ENCODE data around the gene KBTBD2.
"Not testable (repeated sequence)": the region's sequence is repeated elsewhere in the genome, so short reads cannot be mapped to it uniquely, and the experiment has no call there.

The KBTBD2 gene

GRCh38 chr7:32892521-32893206 is 1.1 kb upstream of the KBTBD2 start:
- peak; percentile 35 for DNase-seq

DNA sequence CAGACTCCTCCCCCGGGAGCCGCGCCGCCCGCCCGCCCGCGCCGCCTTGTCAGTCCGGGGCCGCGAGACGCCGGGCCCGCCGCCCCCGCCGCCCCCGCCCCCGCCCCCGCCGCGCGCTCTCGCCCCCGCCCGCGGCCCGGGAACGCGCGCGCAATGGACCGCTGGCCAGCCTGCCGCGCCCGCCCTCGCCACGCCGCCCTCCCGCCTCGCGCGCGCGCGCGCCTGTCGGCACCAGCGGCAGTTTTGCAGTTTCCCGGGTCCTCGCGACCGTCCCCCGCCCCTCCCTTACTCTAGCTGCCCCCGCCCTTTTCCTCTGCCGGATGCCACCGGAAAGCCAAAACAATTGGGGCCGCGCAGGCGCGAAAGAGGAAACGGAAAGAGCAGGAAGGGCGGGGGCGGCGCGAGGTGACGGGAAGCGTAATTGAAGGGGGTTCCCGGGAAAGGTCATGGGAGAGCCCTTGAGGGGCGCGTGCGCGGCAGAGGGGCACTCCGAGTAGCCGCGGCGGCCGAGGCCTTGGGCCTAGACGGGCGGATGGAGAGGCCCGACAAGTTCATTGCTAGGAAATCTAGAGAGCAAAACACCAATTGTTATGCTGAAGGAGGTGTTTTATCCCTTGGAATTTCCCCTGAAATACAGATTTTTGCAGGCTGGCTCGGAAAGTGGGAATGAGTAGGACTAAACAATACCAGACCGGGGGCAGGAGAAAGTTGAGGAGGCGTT is 400 bp upstream of the KBTBD2 start:
- peak; percentile 91 for DNase-seq

DNA sequence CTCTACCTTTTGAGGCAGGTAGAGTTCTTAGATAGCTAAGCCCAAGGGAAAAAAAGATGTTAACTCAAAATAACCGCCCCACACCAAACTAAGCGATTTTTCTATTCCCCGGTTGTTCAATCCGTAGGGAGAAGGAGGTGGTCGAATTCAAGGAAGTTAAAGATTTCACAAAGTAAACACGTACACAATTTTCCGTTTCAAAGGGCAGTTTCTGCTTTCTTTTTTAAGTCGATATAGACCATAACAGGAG is 842 bp downstream of the KBTBD2 start:
- no peak for DNase-seq

DNA sequence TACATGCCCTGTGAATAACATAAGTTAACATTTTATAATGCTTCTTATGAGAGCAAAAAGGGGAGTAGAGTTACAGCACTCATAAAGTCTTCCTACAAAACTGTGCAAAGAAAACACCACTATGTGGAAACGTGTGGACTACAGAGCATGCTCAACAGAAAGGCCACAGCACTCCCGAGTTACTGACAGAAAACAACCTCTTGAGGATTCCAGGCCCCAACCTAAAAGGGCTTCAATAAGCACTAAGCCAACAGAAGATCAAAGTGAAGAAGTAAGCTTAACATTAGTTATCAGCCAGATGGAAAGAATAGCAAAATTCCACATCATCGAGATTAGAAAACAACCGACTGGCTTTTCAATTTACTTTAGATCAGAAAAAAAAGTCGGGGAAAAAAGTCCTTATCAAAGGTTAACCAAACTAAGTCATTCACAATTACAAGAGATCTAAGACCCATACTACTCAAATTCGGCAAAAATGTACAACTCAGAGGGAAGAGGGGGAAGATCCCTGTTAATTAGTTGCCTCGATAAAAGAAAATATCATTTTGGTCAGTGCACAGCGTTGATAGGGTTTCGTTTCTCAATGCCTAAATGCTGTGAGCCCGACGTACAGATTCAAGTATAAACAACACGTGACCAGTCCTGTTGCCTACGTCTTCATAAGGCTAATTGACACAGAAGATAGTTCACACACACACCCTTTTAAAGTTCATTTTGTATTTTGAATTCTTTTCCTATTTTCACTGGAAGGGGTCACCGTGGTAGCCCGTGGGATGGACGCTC is 1.4 kb downstream of the KBTBD2 start:
- DNase-seq, result no peak

GRCh38 chr7:32888505-32888904 is 3.1 kb downstream of the KBTBD2 start:
- DNase-seq, result no peak

DNA sequence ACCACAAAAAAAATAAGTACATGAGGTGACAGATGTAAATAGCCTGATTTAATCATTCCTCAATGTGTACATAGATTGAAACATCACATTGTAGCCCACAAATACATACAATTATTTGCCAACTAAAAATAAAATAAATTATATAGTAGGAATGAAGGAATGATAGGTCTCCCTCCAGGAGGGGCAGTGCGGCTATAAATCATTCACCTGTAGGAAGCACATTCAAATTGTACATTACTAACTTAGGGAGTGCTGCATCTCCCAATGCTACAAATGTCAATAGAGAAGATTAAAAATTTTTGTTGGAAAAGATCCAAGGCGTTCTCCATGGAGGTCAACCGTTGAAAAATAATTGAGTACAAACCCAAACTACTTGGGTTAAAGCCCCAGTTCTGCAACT is 4.2 kb downstream of the KBTBD2 start:
- no peak for DNase-seq

GRCh38 chr7:32881074-32881982 is 10.2 kb downstream of the KBTBD2 start:
- DNase-seq, result no peak

GRCh38 chr7:32879460-32879859 is 12.1 kb downstream of the KBTBD2 start:
- DNase-seq, result no peak

GRCh38 chr7:32878023-32878422 is 13.5 kb downstream of the KBTBD2 start:
- DNase-seq, result not testable (repeated sequence)

DNA sequence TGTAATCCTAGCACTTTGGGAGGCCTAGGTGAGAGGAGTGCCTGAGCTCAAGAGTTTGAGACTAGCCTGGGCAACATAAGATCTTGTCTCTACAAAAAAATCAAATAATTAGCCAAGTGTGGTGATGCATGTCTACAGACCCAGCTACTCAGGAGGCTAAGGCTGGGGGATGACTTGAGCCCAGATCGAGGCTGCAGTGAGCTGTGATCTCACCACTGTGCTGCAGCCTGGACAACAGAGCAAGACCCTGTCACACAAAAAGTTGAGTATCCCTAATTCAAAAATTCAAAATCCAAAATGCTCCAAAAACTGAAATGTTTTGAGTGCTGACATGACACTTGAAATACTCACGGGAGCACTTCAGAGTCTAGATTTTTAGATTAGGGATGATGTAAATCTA is 19.1 kb downstream of the KBTBD2 start:
- no peak for DNase-seq

- no peak for DNase-seq
These were observed 19.8 kb downstream of the KBTBD2 start for GRCh38 chr7:32871624-32872371.

DNA sequence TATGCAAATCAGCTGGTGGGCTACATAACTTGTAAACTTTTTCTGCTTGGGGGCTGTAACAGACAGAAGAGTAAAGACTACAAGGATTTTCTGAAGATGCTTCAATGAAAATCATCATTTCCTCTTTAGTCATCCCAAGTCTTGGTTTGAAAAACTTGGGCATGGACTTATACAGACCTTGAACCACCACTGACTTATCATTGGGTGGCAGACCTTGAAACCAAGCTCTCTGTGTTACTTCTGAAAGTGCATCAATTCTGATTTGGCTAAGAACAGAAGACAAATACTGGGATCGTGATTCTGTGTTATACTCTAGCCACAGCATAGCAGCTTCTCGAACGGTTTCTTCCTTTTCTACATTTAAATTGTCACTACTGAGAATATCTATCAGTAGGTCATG is 21.3 kb downstream of the KBTBD2 start:
- no peak for DNase-seq

- DNase-seq, result no peak
These were observed 21.8 kb downstream of the KBTBD2 start for GRCh38 chr7:32869716-32870115.

- DNase-seq, result peak; percentile 38
These were observed 23.4 kb downstream of the KBTBD2 start for GRCh38 chr7:32868116-32868515.

- DNase-seq, result no peak
These were observed 26.0 kb downstream of the KBTBD2 start for GRCh38 chr7:32865448-32866030.

DNA sequence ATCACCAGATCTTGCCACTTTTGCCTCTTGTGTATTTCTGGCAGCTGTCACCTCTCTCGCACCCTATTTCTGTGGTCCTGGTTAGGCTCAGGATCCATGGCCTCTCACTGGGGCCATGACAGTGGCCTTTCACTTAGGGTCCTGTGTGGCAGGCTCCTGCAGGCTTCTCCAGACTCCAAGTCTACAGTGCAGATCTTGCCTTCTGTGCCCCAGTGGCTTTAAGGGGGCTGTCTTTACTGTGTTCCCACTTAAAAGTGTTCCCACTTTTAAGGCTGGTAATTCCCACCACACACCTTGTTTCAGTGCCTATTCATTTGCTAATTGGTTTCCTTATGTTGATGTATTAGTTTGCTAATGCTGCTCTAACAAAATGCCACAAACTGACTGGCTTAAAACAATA is 27.7 kb downstream of the KBTBD2 start:
- not testable (repeated sequence) for DNase-seq

- DNase-seq, result no peak
These were observed 31.5 kb downstream of the KBTBD2 start for GRCh38 chr7:32860090-32860489.

DNA sequence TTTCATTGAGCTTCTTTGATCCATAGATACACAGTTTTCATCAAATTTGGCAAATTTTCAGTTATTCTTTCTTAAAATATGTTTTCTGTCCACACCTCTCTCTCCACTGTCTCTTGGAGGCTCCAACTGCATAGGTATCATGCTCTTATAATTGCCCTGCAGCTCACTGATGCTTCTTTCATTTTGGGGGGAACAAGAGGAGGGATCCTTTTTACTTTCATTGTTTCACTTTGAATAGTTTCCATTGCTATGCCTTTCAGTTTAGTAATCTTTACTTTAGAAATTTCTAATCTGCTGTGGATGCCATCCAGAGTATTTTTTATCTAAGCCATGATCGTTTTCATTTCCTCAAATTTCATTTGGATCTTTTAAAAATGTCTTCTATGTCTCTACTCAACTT is 32.9 kb downstream of the KBTBD2 start:
- DNase-seq, result no peak

- not testable (repeated sequence) for DNase-seq
These were observed 34.5 kb downstream of the KBTBD2 start for GRCh38 chr7:32857063-32857462.

GRCh38 chr7:32855837-32856775 is 35.5 kb downstream of the KBTBD2 start:
- DNase-seq, result not testable (repeated sequence)

DNA sequence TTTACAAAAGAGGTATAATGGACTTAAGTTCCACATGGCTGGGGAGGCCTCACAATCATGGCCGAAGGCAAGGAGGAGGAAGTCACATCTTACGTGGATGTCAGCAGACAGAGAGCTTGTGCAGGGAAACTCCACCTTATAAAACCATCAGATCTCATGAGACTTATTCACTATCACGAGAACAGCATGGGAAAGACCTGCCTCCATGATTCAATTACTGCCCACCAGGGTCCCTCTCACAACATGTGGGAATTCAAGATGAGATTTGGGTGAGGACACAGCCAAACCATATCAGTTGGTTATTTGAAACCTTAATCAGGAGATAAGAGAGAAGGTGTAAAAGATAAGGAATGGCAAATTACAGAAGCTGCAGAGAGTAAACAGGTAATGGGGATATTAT is 40.9 kb downstream of the KBTBD2 start:
- DNase-seq, result not testable (repeated sequence)

Measured in NCI-H2029 treated with DMSO at 0.1 percent for 48 hours (cell line).